ENCODE data around the gene MAEA.

Gene MAEA

GRCh38 chr4:1348014-1348513 lies 58.4 kb downstream of the MAEA start:
- peak overlapping the region; percentile 62 for H3K4me3 ChIP-seq (ENCODE audit: control insufficient read depth, low read depth, low read length)
- no peak for TF ChIP-seq CTCF (IDR thresholded peaks at IDR 0.05; ENCODE audit: control insufficient read depth, insufficient read depth, low read depth, low read length, missing control alignments)
- DNase-seq (ENCODE audit: low read depth): no peak

- H3K4me3 ChIP-seq (ENCODE audit: control insufficient read depth, low read depth, low read length): no peak overlapping the region
- no peak for TF ChIP-seq CTCF (IDR thresholded peaks at IDR 0.05; ENCODE audit: control insufficient read depth, insufficient read depth, low read depth, low read length, missing control alignments)
- DNase-seq (ENCODE audit: low read depth): no peak
Measured at GRCh38 chr4:1348746-1349145, 59.1 kb downstream of the MAEA start.

GRCh38 chr4:1349359-1350168 lies 59.9 kb downstream of the MAEA start:
- DNase-seq (ENCODE audit: low read depth): no peak
- TF ChIP-seq CTCF (IDR thresholded peaks at IDR 0.05; ENCODE audit: control insufficient read depth, insufficient read depth, low read depth, low read length, missing control alignments): no peak
- H3K4me3 ChIP-seq (ENCODE audit: control insufficient read depth, low read depth, low read length): no peak overlapping the region

GRCh38 chr4:1350169-1350520 lies 60.5 kb downstream of the MAEA start:
- no peak overlapping the region for H3K4me3 ChIP-seq (ENCODE audit: control insufficient read depth, low read depth, low read length)
- no peak for DNase-seq (ENCODE audit: low read depth)
- TF ChIP-seq CTCF (IDR thresholded peaks at IDR 0.05; ENCODE audit: control insufficient read depth, insufficient read depth, low read depth, low read length, missing control alignments): no peak

- peak; percentile 95 for TF ChIP-seq CTCF (IDR thresholded peaks at IDR 0.05; ENCODE audit: control insufficient read depth, insufficient read depth, low read depth, low read length, missing control alignments)
- no peak for DNase-seq (ENCODE audit: low read depth)
- no peak overlapping the region for H3K4me3 ChIP-seq (ENCODE audit: control insufficient read depth, low read depth, low read length)
Measured at GRCh38 chr4:1351854-1352566, 62.3 kb downstream of the MAEA start.

- no peak for DNase-seq (ENCODE audit: low read depth)
- TF ChIP-seq CTCF (IDR thresholded peaks at IDR 0.05; ENCODE audit: control insufficient read depth, insufficient read depth, low read depth, low read length, missing control alignments): no peak
- no peak overlapping the region for H3K4me3 ChIP-seq (ENCODE audit: control insufficient read depth, low read depth, low read length)
Measured at GRCh38 chr4:1352567-1352900, 62.8 kb downstream of the MAEA start.
